H1 (cell line): ENCODE data around the gene MAP1B. TPM values are rescaled to one million over a fixed set of nuclear protein-coding genes. Genes with fewer than 3 reads are reported as not detected.

Experiments
- CTCF ChIA-PET: fragments of 300-600 bp; sonication (Branson Sonifier 250); formaldehyde crosslinking; loops from one replicate; lab custom pipeline; 2021; ENCODE audit not compliant: partially characterized antibody; lab: Charles Lee
- POLR2A ChIA-PET: fragments of 300-600 bp; sonication (Branson Sonifier 250); formaldehyde crosslinking; loops from one replicate; lab custom pipeline; 2021; ENCODE audit warnings: inconsistent platforms; ENCODE audit not compliant: partially characterized antibody; lab: Charles Lee
- DNase-seq, 2 experiments: peaks; one replicate each; pipeline versions ENCODE4 v3.0.0 to v3.0.0-alpha.2; 2010 to 2022; ENCODE audit warnings: low spot score in 2 of 2, low read depth in 1 of 2, mixed read lengths in 1 of 2
- FAIRE-seq: peaks from 2 replicates; lab custom pipeline; 2011; peaks lifted over from hg19 to GRCh38; lab: Jason Lieb, UNC
- H2AFZ ChIP-seq: 2 replicates; pipeline ENCODE4 v1.8.1; 2012; ENCODE audit warnings: low read length, inconsistent platforms
- H2AK5ac ChIP-seq: 2 replicates; pipeline ENCODE4 v1.6.1; 2013; ENCODE audit warnings: low read depth, low read length
- H2BK120ac ChIP-seq: replicated peaks from 2 replicates; pipeline ENCODE3; 2013; ENCODE audit warnings: low read depth, low read length, inconsistent platforms
- H2BK12ac ChIP-seq: 2 replicates; pipeline ENCODE4 v1.6.1; 2013; ENCODE audit warnings: low read depth, low read length
- H2BK15ac ChIP-seq: 2 replicates; pipeline ENCODE4 v1.6.1; 2013; ENCODE audit warnings: low read length
- H2BK20ac ChIP-seq: 2 replicates; pipeline ENCODE4 v1.6.1; 2013; ENCODE audit warnings: low read length
- H2BK5ac ChIP-seq: 2 replicates; pipeline ENCODE4 v1.6.1; 2013; ENCODE audit warnings: low read depth, low read length
- H3K14ac ChIP-seq: 2 replicates; pipeline ENCODE4 v1.6.1; 2013; ENCODE audit warnings: inconsistent platforms; ENCODE audit not compliant: insufficient read length
- H3K18ac ChIP-seq: 2 replicates; pipeline ENCODE4 v1.6.1; 2013; ENCODE audit warnings: low read length; ENCODE audit errors: extremely low read depth
- H3K23ac ChIP-seq: 2 replicates; pipeline ENCODE4 v1.6.1; 2013; ENCODE audit warnings: inconsistent platforms; ENCODE audit not compliant: insufficient read length
- H3K23me2 ChIP-seq: 2 replicates; pipeline ENCODE4 v1.6.1; 2013; ENCODE audit warnings: low read depth, low read length
- H3K27ac ChIP-seq: 2 replicates; pipeline ENCODE4 v1.6.1; 2011; ENCODE audit warnings: low read depth, low read length, inconsistent platforms
- H3K27me3 ChIP-seq, 4 experiments: replicated peaks in 1 of 4; 1 replicate in 1 of 4; 2 replicates in 3 of 4; pipeline versions ENCODE4 v1.6.1 to v1.8.1; 2011 to 2013; ENCODE audit warnings: low read length in 3 of 4, mild to moderate bottlenecking in 3 of 4, inconsistent platforms in 2 of 4, mixed read lengths in 2 of 4, moderate library complexity in 1 of 4; ENCODE audit not compliant: control insufficient read depth in 3 of 4, insufficient read depth in 3 of 4; ENCODE audit errors: extremely low read depth in 1 of 4
- H3K36me3 ChIP-seq, 4 experiments: 2 replicates each; pipeline versions ENCODE4 v1.6.1 to v1.8.1; 2011 to 2013; ENCODE audit warnings: mild to moderate bottlenecking in 4 of 4, low read length in 3 of 4, moderate library complexity in 2 of 4, control low read depth in 1 of 4, inconsistent platforms in 1 of 4; ENCODE audit not compliant: insufficient read depth in 4 of 4, control insufficient read depth in 2 of 4
- H3K4ac ChIP-seq: replicated peaks from 2 replicates; pipeline ENCODE3; 2013; ENCODE audit warnings: low read length, low read depth, mixed read lengths, inconsistent platforms; ENCODE audit not compliant: insufficient read length
- H3K4me1 ChIP-seq, 4 experiments: replicated peaks in 1 of 4; 1 replicate in 1 of 4; 2 replicates in 3 of 4; pipeline versions ENCODE4 v1.6.1 to v1.8.1; 2011 to 2013; ENCODE audit warnings: low read length in 3 of 4, inconsistent platforms in 2 of 4, mixed read lengths in 1 of 4; ENCODE audit not compliant: insufficient read depth in 4 of 4, control insufficient read depth in 3 of 4
- H3K4me2 ChIP-seq, 2 experiments: 2 replicates each; pipeline versions ENCODE4 v1.6.1 to v1.8.1; 2011 to 2013; ENCODE audit warnings: low read depth in 2 of 2, low read length in 2 of 2, control low read depth in 1 of 2, inconsistent platforms in 1 of 2, mild to moderate bottlenecking in 1 of 2; ENCODE audit not compliant: insufficient read depth in 1 of 2
- H3K4me3 ChIP-seq, 4 experiments: fragments of 200-600, 300-600 bp in 1 of 4; sonication (generic), shearing (Covaris generic), sonication (Bioruptor Twin) in 1 of 4; 2 replicates each; pipeline versions ENCODE4 v1.5.1 to v1.8.1; 2011 to 2016; ENCODE audit warnings: low read length in 4 of 4, low read depth in 3 of 4, control low read depth in 2 of 4, inconsistent platforms in 2 of 4, mild to moderate bottlenecking in 2 of 4, mixed read lengths in 1 of 4, moderate library complexity in 1 of 4; ENCODE audit not compliant: insufficient read depth in 2 of 4; ENCODE audit errors: extremely low read depth in 1 of 4
- H3K56ac ChIP-seq: replicated peaks from 2 replicates; pipeline ENCODE3; 2013; ENCODE audit warnings: low read depth, mild to moderate bottlenecking, mixed read lengths, low read length, inconsistent platforms; ENCODE audit not compliant: insufficient read length
- H3K79me1 ChIP-seq: 2 replicates; pipeline ENCODE4 v1.6.1; 2013; ENCODE audit warnings: low read depth, low read length, control low read depth
- H3K79me2 ChIP-seq, 2 experiments: 2 replicates each; pipeline versions ENCODE4 v1.6.1 to v1.8.1; 2012 to 2013; ENCODE audit warnings: low read length in 2 of 2, mild to moderate bottlenecking in 2 of 2, inconsistent platforms in 1 of 2; ENCODE audit not compliant: insufficient read depth in 2 of 2, control insufficient read depth in 1 of 2
- H3K9ac ChIP-seq, 4 experiments: replicated peaks in 1 of 4; 1 replicate in 1 of 4; 2 replicates in 3 of 4; pipeline versions ENCODE4 v1.6.1 to v1.8.1; 2011 to 2013; ENCODE audit warnings: low read depth in 3 of 4, low read length in 3 of 4, control low read depth in 2 of 4, mild to moderate bottlenecking in 2 of 4, moderate library complexity in 2 of 4, inconsistent platforms in 1 of 4; ENCODE audit errors: extremely low read depth in 1 of 4
- H3K9me3 ChIP-seq, 2 experiments: 2 replicates each; pipeline versions ENCODE4 v1.6.1 to v1.8.1; 2012 to 2013; ENCODE audit warnings: mild to moderate bottlenecking in 2 of 2, moderate library complexity in 2 of 2, control low read depth in 1 of 2, inconsistent platforms in 1 of 2, low read depth in 1 of 2, low read length in 1 of 2, mixed read lengths in 1 of 2; ENCODE audit not compliant: insufficient read depth in 2 of 2
- H4K20me1 ChIP-seq, 2 experiments: replicated peaks in 1 of 2; 2 replicates each; pipeline versions ENCODE3 to v1.8.1; 2011 to 2013; ENCODE audit warnings: inconsistent platforms in 2 of 2, low read length in 2 of 2, mild to moderate bottlenecking in 1 of 2; ENCODE audit not compliant: insufficient read depth in 2 of 2, control insufficient read depth in 1 of 2
- H4K5ac ChIP-seq: 2 replicates; pipeline ENCODE4 v1.6.1; 2013; ENCODE audit warnings: low read length, low read depth, mixed read lengths, inconsistent platforms; ENCODE audit not compliant: insufficient read length
- H4K8ac ChIP-seq: 2 replicates; pipeline ENCODE4 v1.8.0; 2013; ENCODE audit warnings: mild to moderate bottlenecking, moderate library complexity, low read length, inconsistent platforms; ENCODE audit not compliant: insufficient read depth; ENCODE audit errors: extremely low read depth
- H4K91ac ChIP-seq: replicated peaks from 2 replicates; pipeline ENCODE3; 2013; ENCODE audit warnings: low read length, mixed read lengths, inconsistent platforms; ENCODE audit not compliant: insufficient read length
- CBX8 ChIP-seq: fragments of 300-800, 300-1000 bp; sonication (generic); IDR thresholded peaks from 2 replicates; pipeline ENCODE4 v1.7.1; 2016; ENCODE audit warnings: low read depth, low read length, borderline replicate concordance
- CHD1 ChIP-seq: IDR thresholded peaks from 2 replicates; pipeline ENCODE4 v1.6.1; 2012; ENCODE audit warnings: low read depth, low read length, improper control_type of control experiment
- EGR1 ChIP-seq: IDR thresholded peaks from 2 replicates; pipeline ENCODE4 v1.6.1; 2011; ENCODE audit warnings: low read depth, low read length, borderline replicate concordance
- NRF1 ChIP-seq: IDR thresholded peaks from 2 replicates; pipeline ENCODE4 v1.6.1; 2011; ENCODE audit warnings: mild to moderate bottlenecking, low read depth, low read length, improper control_type of control experiment
- POLR2AphosphoS5 ChIP-seq: IDR thresholded peaks from 2 replicates; pipeline ENCODE4 v1.6.1; 2011; ENCODE audit warnings: low read depth, low read length
- POU5F1 ChIP-seq: IDR thresholded peaks from 2 replicates; pipeline ENCODE4 v1.6.1; 2011; ENCODE audit warnings: low read depth, mild to moderate bottlenecking, low read length, moderate library complexity
- RAD21 ChIP-seq, 2 experiments: IDR thresholded peaks in 1 of 2; conservative IDR thresholded peaks in 1 of 2; 2 replicates each; pipeline ENCODE4 v1.6.1; 2011; ENCODE audit warnings: low read depth in 2 of 2, low read length in 2 of 2, improper control_type of control experiment in 1 of 2, inconsistent platforms in 1 of 2, mild to moderate bottlenecking in 1 of 2, moderate library complexity in 1 of 2
- RNF2 ChIP-seq: fragments of 200-900, 300-1000 bp; sonication (generic); IDR thresholded peaks from 2 replicates; pipeline ENCODE4 v1.7.1; 2016; ENCODE audit warnings: borderline replicate concordance, low read depth, mild to moderate bottlenecking, antibody characterized with exemption, low read length; ENCODE audit not compliant: poor library complexity, severe bottlenecking; ENCODE audit errors: missing control alignments
- SP1 ChIP-seq: IDR thresholded peaks from 2 replicates; pipeline ENCODE4 v1.6.1; 2011; ENCODE audit warnings: low read depth, low read length
- SUZ12 ChIP-seq: fragments of 200-600 bp; sonication (generic); IDR thresholded peaks from 2 replicates; pipeline ENCODE4 v1.6.1; 2012; ENCODE audit warnings: mild to moderate bottlenecking, inconsistent platforms, low read length, moderate library complexity, mixed read lengths
- TAF7 ChIP-seq: optimal IDR thresholded peaks from 2 replicates; pipeline ENCODE3; 2011; ENCODE audit warnings: low read depth, mild to moderate bottlenecking, inconsistent platforms, low read length, moderate library complexity, borderline replicate concordance
- WGBS, 2 experiments: shearing (Covaris generic) in 1 of 2; methylation state at CpG; one replicate each; pipeline versions ENCODE4 v1.1.6 to v1.1.7; 2013 to 2015; ENCODE audit warnings: low lambda C conversion rate in 2 of 2, mixed read lengths in 2 of 2, inconsistent platforms in 1 of 2, low coverage in 1 of 2, missing lambda C conversion rate in 1 of 2; ENCODE audit not compliant: insufficient replicate concordance in 2 of 2, insufficient coverage in 1 of 2, insufficient read length in 1 of 2; ENCODE audit errors: extremely low coverage in 1 of 2, missing lambda C conversion rate in 1 of 2; 5-methylcytosine and 5-hydroxymethylcytosine counted together
- polyA plus RNA-seq, 7 experiments: library from polyadenylated mRNA; depleted of rRNA in 3 of 7; stranded (reverse) in 5 of 7; unstranded in 2 of 7; fragments of >200 nt in 5 of 7; fragments of 200-250 nt in 2 of 7; gene quantifications; 1 replicate in 5 of 7; 2 replicates in 1 of 7; 4 replicates in 1 of 7; pipeline versions ENCODE4 v1.2.1 to v1.2.3, GENCODE V29; 2011 to 2013; ENCODE audit warnings: missing spikeins in 2 of 7, mixed read lengths in 2 of 7
- total RNA-seq: library from RNA; stranded (reverse); fragmentation: NEBNext Ultra II Directional; extraction: Animal tissue kit (Norgen Biotek cat#: 25700); gene quantifications from 2 replicates; pipeline ENCODE4 v1.2.1, GENCODE V29; 2021
- TF ChIP-seq, protein P1 (sequence below): IDR thresholded peaks from 2 replicates; pipeline ENCODE4 v1.6.1; 2011; ENCODE audit warnings: low read length, improper control_type of control experiment

Gene MAP1B
- total and polyA plus RNA-seq, 2 of the 8 experiments (the other 6 are each of a cell fraction or from before 2014, with no cell fraction given): 24.5 to 120 TPM

DNA sequence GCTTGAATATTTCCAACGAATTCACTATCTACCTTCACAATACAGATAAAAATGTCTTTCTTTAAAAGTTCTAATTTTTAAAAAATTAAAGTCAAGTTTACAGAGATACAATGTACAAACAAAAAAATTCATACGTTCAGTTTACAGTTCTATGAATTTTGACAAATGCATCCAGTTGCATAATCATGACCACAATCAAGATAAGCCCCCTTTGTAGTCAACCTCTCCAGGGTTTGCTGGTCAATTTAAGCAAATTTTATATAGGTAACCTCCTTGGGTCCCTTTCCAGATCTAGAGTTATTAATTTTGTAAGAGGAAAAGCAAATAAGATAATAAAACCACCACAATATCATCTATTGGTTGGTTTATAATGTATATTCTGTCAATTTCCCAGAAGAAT is 136.4 kb downstream of the MAP1B start:
- H3K36me3 ChIP-seq: no peaks in the 10 kb centered on the region
- H2BK120ac ChIP-seq: no peak overlapping the region

More for the DNA sequence above, 136.4 kb downstream of the MAP1B start:
- CTCF ChIA-PET: interaction anchor here (2.1 to 2.3 kb wide), 2 partner anchors 14 to 28 kb away, joined by 6 to 8 read pairs; no protein-coding TSS in a partner anchor
- Histone ChIP-seq H3K27me3 (no peaks in the 10 kb centered on the region), H3K4me2 (no peak overlapping the region), H2BK12ac (no peak overlapping the region), H3K4me3 (no peak overlapping the region), H3K23me2 (no peaks in the 10 kb centered on the region), H4K5ac (no peak overlapping the region), H3K4ac (no peak overlapping the region), H2BK20ac (no peak overlapping the region), H3K27ac (no peak overlapping the region), H2BK5ac (no peak overlapping the region), H4K91ac (no peak overlapping the region), H3K9me3 (no peaks in the 10 kb centered on the region), H4K8ac (no peak overlapping the region), H3K79me1 (no peaks in the 10 kb centered on the region), H3K23ac (no peak overlapping the region), H3K14ac (no peak overlapping the region), H3K79me2 (peaks cover 0 to 26% of the 10 kb centered on the region in 2 experiments; a peak in 2 of 4 replicates), H2AFZ (no peak overlapping the region), H2AK5ac (no peak overlapping the region), H4K20me1 (no peaks in the 10 kb centered on the region), H3K4me1 (peaks cover 9 to 16% (median 13%) of the 10 kb centered on the region in 4 experiments), H3K56ac (no peak overlapping the region), H3K9ac (no peak overlapping the region), H2BK15ac (no peak overlapping the region)
- FAIRE-seq (no peak), DNase-seq (no peak)
- POLR2A ChIA-PET: no interaction called here
- 88% methylated on average over 2 of the region's 2 CpGs; no CpG with 5 or more reads in 1 of the 2 experiments for WGBS, 2 experiments
- TF ChIP-seq TAF7: no peak
- TF ChIP-seq SUZ12: no peak
- no peak for TF ChIP-seq CBX8
- TF ChIP-seq, protein P1, sequence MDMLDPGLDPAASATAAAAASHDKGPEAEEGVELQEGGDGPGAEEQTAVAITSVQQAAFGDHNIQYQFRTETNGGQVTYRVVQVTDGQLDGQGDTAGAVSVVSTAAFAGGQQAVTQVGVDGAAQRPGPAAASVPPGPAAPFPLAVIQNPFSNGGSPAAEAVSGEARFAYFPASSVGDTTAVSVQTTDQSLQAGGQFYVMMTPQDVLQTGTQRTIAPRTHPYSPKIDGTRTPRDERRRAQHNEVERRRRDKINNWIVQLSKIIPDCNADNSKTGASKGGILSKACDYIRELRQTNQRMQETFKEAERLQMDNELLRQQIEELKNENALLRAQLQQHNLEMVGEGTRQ: no peak
- TF ChIP-seq RNF2: no peak
- TF ChIP-seq POU5F1: no peak
- TF ChIP-seq SP1: no peak
- no peak for TF ChIP-seq RAD21 (IDR thresholded peaks at IDR 0.05 in 1 of 2, conservative IDR thresholded peaks at IDR 0.05 in 1 of 2; ENCODE audit: low read depth in 2 of 2, low read length in 2 of 2)
- no peak for TF ChIP-seq EGR1
- no peak for TF ChIP-seq CHD1
- TF ChIP-seq NRF1: no peak
- TF ChIP-seq POLR2AphosphoS5: no peak
- TF ChIP-seq, all 59 proteins: peak for 0
- H3K18ac ChIP-seq: no peak overlapping the region
